Right lobe of liver (tissue), 4 donors: ENCODE data around the gene SPPL2A.

Source experiments
- CTCF ChIP-seq, 4 donors: fragments of 200-600 bp in 3 of 4; fragments of 450-650 bp in 1 of 4; IDR thresholded peaks; one replicate each; pipeline versions ENCODE4 v1.5.1 to v1.8.0; 2016 to 2022; ENCODE audit warnings: antibody characterized with exemption in 4 of 4, mild to moderate bottlenecking in 2 of 4
- POLR2A ChIP-seq: fragments of 450-650 bp; IDR thresholded peaks from one replicate; pipeline ENCODE4 v1.6.1; 2017; ENCODE audit warnings: antibody characterized with exemption, mild to moderate bottlenecking
- donor health status: DM: no; HTN: no; CAD: no.
- donor health status: DM: no; HTN: no; CAD: no.
- donor health status: DM: no; HTN: yes; CAD: no.

- no peak for TF ChIP-seq CTCF (IDR thresholded peaks at IDR 0.05)
- no peak for TF ChIP-seq POLR2A
Observed at GRCh38 chr15:50767332-50767861, 1.9 kb upstream of the SPPL2A start.
